H1 (cell line): ENCODE results near the gene ROR1. TPM values are rescaled to one million over a fixed set of nuclear protein-coding genes. Genes with fewer than 3 reads are reported as not detected.

Source experiments
- CTCF ChIA-PET: fragments of 300-600 bp; sonication (Branson Sonifier 250); formaldehyde crosslinking; loops from one replicate; lab custom pipeline; 2021; ENCODE audit not compliant: partially characterized antibody; lab: Charles Lee
- POLR2A ChIA-PET: fragments of 300-600 bp; sonication (Branson Sonifier 250); formaldehyde crosslinking; loops from one replicate; lab custom pipeline; 2021; ENCODE audit warnings: inconsistent platforms; ENCODE audit not compliant: partially characterized antibody; lab: Charles Lee
- DNase-seq, 2 experiments: peaks; one replicate each; pipeline versions ENCODE4 v3.0.0 to v3.0.0-alpha.2; 2010 to 2022; ENCODE audit warnings: low spot score in 2 of 2, low read depth in 1 of 2, mixed read lengths in 1 of 2
- FAIRE-seq: peaks from 2 replicates; lab custom pipeline; 2011; peaks lifted over from hg19 to GRCh38; lab: Jason Lieb, UNC
- H2AFZ ChIP-seq: 2 replicates; pipeline ENCODE4 v1.8.1; 2012; ENCODE audit warnings: low read length, inconsistent platforms
- H2AK5ac ChIP-seq: 2 replicates; pipeline ENCODE4 v1.6.1; 2013; ENCODE audit warnings: low read depth, low read length
- H2BK120ac ChIP-seq: replicated peaks from 2 replicates; pipeline ENCODE3; 2013; ENCODE audit warnings: low read depth, low read length, inconsistent platforms
- H2BK12ac ChIP-seq: 2 replicates; pipeline ENCODE4 v1.6.1; 2013; ENCODE audit warnings: low read depth, low read length
- H2BK15ac ChIP-seq: 2 replicates; pipeline ENCODE4 v1.6.1; 2013; ENCODE audit warnings: low read length
- H2BK20ac ChIP-seq: 2 replicates; pipeline ENCODE4 v1.6.1; 2013; ENCODE audit warnings: low read length
- H2BK5ac ChIP-seq: 2 replicates; pipeline ENCODE4 v1.6.1; 2013; ENCODE audit warnings: low read depth, low read length
- H3K14ac ChIP-seq: 2 replicates; pipeline ENCODE4 v1.6.1; 2013; ENCODE audit warnings: inconsistent platforms; ENCODE audit not compliant: insufficient read length
- H3K18ac ChIP-seq: 2 replicates; pipeline ENCODE4 v1.6.1; 2013; ENCODE audit warnings: low read length; ENCODE audit errors: extremely low read depth
- H3K23ac ChIP-seq: 2 replicates; pipeline ENCODE4 v1.6.1; 2013; ENCODE audit warnings: inconsistent platforms; ENCODE audit not compliant: insufficient read length
- H3K23me2 ChIP-seq: 2 replicates; pipeline ENCODE4 v1.6.1; 2013; ENCODE audit warnings: low read depth, low read length
- H3K27ac ChIP-seq: 2 replicates; pipeline ENCODE4 v1.6.1; 2011; ENCODE audit warnings: low read depth, low read length, inconsistent platforms
- H3K27me3 ChIP-seq, 4 experiments: replicated peaks in 1 of 4; 1 replicate in 1 of 4; 2 replicates in 3 of 4; pipeline versions ENCODE4 v1.6.1 to v1.8.1; 2011 to 2013; ENCODE audit warnings: low read length in 3 of 4, mild to moderate bottlenecking in 3 of 4, inconsistent platforms in 2 of 4, mixed read lengths in 2 of 4, moderate library complexity in 1 of 4; ENCODE audit not compliant: control insufficient read depth in 3 of 4, insufficient read depth in 3 of 4; ENCODE audit errors: extremely low read depth in 1 of 4
- H3K36me3 ChIP-seq, 4 experiments: 2 replicates each; pipeline versions ENCODE4 v1.6.1 to v1.8.1; 2011 to 2013; ENCODE audit warnings: mild to moderate bottlenecking in 4 of 4, low read length in 3 of 4, moderate library complexity in 2 of 4, control low read depth in 1 of 4, inconsistent platforms in 1 of 4; ENCODE audit not compliant: insufficient read depth in 4 of 4, control insufficient read depth in 2 of 4
- H3K4ac ChIP-seq: replicated peaks from 2 replicates; pipeline ENCODE3; 2013; ENCODE audit warnings: low read length, low read depth, mixed read lengths, inconsistent platforms; ENCODE audit not compliant: insufficient read length
- H3K4me1 ChIP-seq, 4 experiments: replicated peaks in 1 of 4; 1 replicate in 1 of 4; 2 replicates in 3 of 4; pipeline versions ENCODE4 v1.6.1 to v1.8.1; 2011 to 2013; ENCODE audit warnings: low read length in 3 of 4, inconsistent platforms in 2 of 4, mixed read lengths in 1 of 4; ENCODE audit not compliant: insufficient read depth in 4 of 4, control insufficient read depth in 3 of 4
- H3K4me2 ChIP-seq, 2 experiments: 2 replicates each; pipeline versions ENCODE4 v1.6.1 to v1.8.1; 2011 to 2013; ENCODE audit warnings: low read depth in 2 of 2, low read length in 2 of 2, control low read depth in 1 of 2, inconsistent platforms in 1 of 2, mild to moderate bottlenecking in 1 of 2; ENCODE audit not compliant: insufficient read depth in 1 of 2
- H3K4me3 ChIP-seq, 4 experiments: fragments of 200-600, 300-600 bp in 1 of 4; sonication (generic), shearing (Covaris generic), sonication (Bioruptor Twin) in 1 of 4; 2 replicates each; pipeline versions ENCODE4 v1.5.1 to v1.8.1; 2011 to 2016; ENCODE audit warnings: low read length in 4 of 4, low read depth in 3 of 4, control low read depth in 2 of 4, inconsistent platforms in 2 of 4, mild to moderate bottlenecking in 2 of 4, mixed read lengths in 1 of 4, moderate library complexity in 1 of 4; ENCODE audit not compliant: insufficient read depth in 2 of 4; ENCODE audit errors: extremely low read depth in 1 of 4
- H3K56ac ChIP-seq: replicated peaks from 2 replicates; pipeline ENCODE3; 2013; ENCODE audit warnings: low read depth, mild to moderate bottlenecking, mixed read lengths, low read length, inconsistent platforms; ENCODE audit not compliant: insufficient read length
- H3K79me1 ChIP-seq: 2 replicates; pipeline ENCODE4 v1.6.1; 2013; ENCODE audit warnings: low read depth, low read length, control low read depth
- H3K79me2 ChIP-seq, 2 experiments: 2 replicates each; pipeline versions ENCODE4 v1.6.1 to v1.8.1; 2012 to 2013; ENCODE audit warnings: low read length in 2 of 2, mild to moderate bottlenecking in 2 of 2, inconsistent platforms in 1 of 2; ENCODE audit not compliant: insufficient read depth in 2 of 2, control insufficient read depth in 1 of 2
- H3K9ac ChIP-seq, 4 experiments: replicated peaks in 1 of 4; 1 replicate in 1 of 4; 2 replicates in 3 of 4; pipeline versions ENCODE4 v1.6.1 to v1.8.1; 2011 to 2013; ENCODE audit warnings: low read depth in 3 of 4, low read length in 3 of 4, control low read depth in 2 of 4, mild to moderate bottlenecking in 2 of 4, moderate library complexity in 2 of 4, inconsistent platforms in 1 of 4; ENCODE audit errors: extremely low read depth in 1 of 4
- H3K9me3 ChIP-seq, 2 experiments: 2 replicates each; pipeline versions ENCODE4 v1.6.1 to v1.8.1; 2012 to 2013; ENCODE audit warnings: mild to moderate bottlenecking in 2 of 2, moderate library complexity in 2 of 2, control low read depth in 1 of 2, inconsistent platforms in 1 of 2, low read depth in 1 of 2, low read length in 1 of 2, mixed read lengths in 1 of 2; ENCODE audit not compliant: insufficient read depth in 2 of 2
- H4K20me1 ChIP-seq, 2 experiments: replicated peaks in 1 of 2; 2 replicates each; pipeline versions ENCODE3 to v1.8.1; 2011 to 2013; ENCODE audit warnings: inconsistent platforms in 2 of 2, low read length in 2 of 2, mild to moderate bottlenecking in 1 of 2; ENCODE audit not compliant: insufficient read depth in 2 of 2, control insufficient read depth in 1 of 2
- H4K5ac ChIP-seq: 2 replicates; pipeline ENCODE4 v1.6.1; 2013; ENCODE audit warnings: low read length, low read depth, mixed read lengths, inconsistent platforms; ENCODE audit not compliant: insufficient read length
- H4K8ac ChIP-seq: 2 replicates; pipeline ENCODE4 v1.8.0; 2013; ENCODE audit warnings: mild to moderate bottlenecking, moderate library complexity, low read length, inconsistent platforms; ENCODE audit not compliant: insufficient read depth; ENCODE audit errors: extremely low read depth
- H4K91ac ChIP-seq: replicated peaks from 2 replicates; pipeline ENCODE3; 2013; ENCODE audit warnings: low read length, mixed read lengths, inconsistent platforms; ENCODE audit not compliant: insufficient read length
- ATF3 ChIP-seq: IDR thresholded peaks from 2 replicates; pipeline ENCODE4 v1.6.1; 2011; ENCODE audit warnings: low read depth, mild to moderate bottlenecking, low read length; ENCODE audit not compliant: insufficient read depth
- BCL11A ChIP-seq, 2 experiments: IDR thresholded peaks; one replicate each; pipeline ENCODE4 v1.6.1; 2011; ENCODE audit warnings: low read depth in 2 of 2, low read length in 2 of 2, mild to moderate bottlenecking in 2 of 2
- CHD1 ChIP-seq: IDR thresholded peaks from 2 replicates; pipeline ENCODE4 v1.6.1; 2012; ENCODE audit warnings: low read depth, low read length, improper control_type of control experiment
- CTCF ChIP-seq, 3 experiments: IDR thresholded peaks; 1 replicate in 2 of 3; 2 replicates in 1 of 3; pipeline versions ENCODE4 v1.5.1 to v1.6.1; 2011; ENCODE audit warnings: low read length in 3 of 3, mild to moderate bottlenecking in 3 of 3, inconsistent platforms in 2 of 3, low read depth in 1 of 3, moderate library complexity in 1 of 3; ENCODE audit not compliant: insufficient read depth in 1 of 3; ENCODE audit errors: control extremely low read depth in 1 of 3
- EZH2 ChIP-seq: fragments of 200-600 bp; sonication (generic); IDR thresholded peaks from 2 replicates; pipeline ENCODE4 v1.7.1; 2012; ENCODE audit warnings: low read depth, mild to moderate bottlenecking, moderate library complexity, low read length, inconsistent platforms; ENCODE audit not compliant: severe bottlenecking
- NANOG ChIP-seq: IDR thresholded peaks from 2 replicates; pipeline ENCODE4 v1.6.1; 2011; ENCODE audit warnings: low read length, low read depth, mild to moderate bottlenecking, inconsistent platforms; ENCODE audit not compliant: insufficient read depth, poor library complexity, severe bottlenecking
- POU5F1 ChIP-seq: IDR thresholded peaks from 2 replicates; pipeline ENCODE4 v1.6.1; 2011; ENCODE audit warnings: low read depth, mild to moderate bottlenecking, low read length, moderate library complexity
- RFX5 ChIP-seq: IDR thresholded peaks from 2 replicates; pipeline ENCODE4 v1.6.1; 2011; ENCODE audit warnings: low read depth, low read length, improper control_type of control experiment, borderline replicate concordance
- SIRT6 ChIP-seq: IDR thresholded peaks from one replicate; pipeline ENCODE4 v1.7.1; 2012; ENCODE audit warnings: low read length, inconsistent platforms
- TEAD4 ChIP-seq: IDR thresholded peaks from 2 replicates; pipeline ENCODE4 v1.6.1; 2012; ENCODE audit warnings: low read depth, low read length, inconsistent platforms, mixed read lengths
- YY1 ChIP-seq: IDR thresholded peaks from 2 replicates; pipeline ENCODE4 v1.6.1; 2011; ENCODE audit warnings: low read depth, mild to moderate bottlenecking, low read length
- WGBS, 2 experiments: shearing (Covaris generic) in 1 of 2; methylation state at CpG; one replicate each; pipeline versions ENCODE4 v1.1.6 to v1.1.7; 2013 to 2015; ENCODE audit warnings: low lambda C conversion rate in 2 of 2, mixed read lengths in 2 of 2, inconsistent platforms in 1 of 2, low coverage in 1 of 2, missing lambda C conversion rate in 1 of 2; ENCODE audit not compliant: insufficient replicate concordance in 2 of 2, insufficient coverage in 1 of 2, insufficient read length in 1 of 2; ENCODE audit errors: extremely low coverage in 1 of 2, missing lambda C conversion rate in 1 of 2; 5-methylcytosine and 5-hydroxymethylcytosine counted together
- polyA plus RNA-seq, 7 experiments: library from polyadenylated mRNA; depleted of rRNA in 3 of 7; stranded (reverse) in 5 of 7; unstranded in 2 of 7; fragments of >200 nt in 5 of 7; fragments of 200-250 nt in 2 of 7; gene quantifications; 1 replicate in 5 of 7; 2 replicates in 1 of 7; 4 replicates in 1 of 7; pipeline versions ENCODE4 v1.2.1 to v1.2.3, GENCODE V29; 2011 to 2013; ENCODE audit warnings: missing spikeins in 2 of 7, mixed read lengths in 2 of 7
- total RNA-seq: library from RNA; stranded (reverse); fragmentation: NEBNext Ultra II Directional; extraction: Animal tissue kit (Norgen Biotek cat#: 25700); gene quantifications from 2 replicates; pipeline ENCODE4 v1.2.1, GENCODE V29; 2021

Gene ROR1
- total and polyA plus RNA-seq, 2 of the 8 experiments (the other 6 are each of a cell fraction or from before 2014, with no cell fraction given): 33.6 to 73.6 TPM

GRCh38 chr1:64097859-64098258, 324.0 kb downstream of the ROR1 start:
- 68% methylated on average over 4 of the region's 4 CpGs; no CpG with 5 or more reads in 1 of the 2 experiments for WGBS, 2 experiments
- TF ChIP-seq YY1 (no peak), CTCF (IDR thresholded peaks at IDR 0.05; ENCODE audit: control extremely low read depth in 1 of 3, insufficient read depth in 1 of 3, low read depth in 1 of 3, low read length in 3 of 3) (no peak), NANOG (no peak), EZH2 (no peak), RFX5 (no peak), SIRT6 (no peak), POU5F1 (no peak), ATF3 (no peak), BCL11A (IDR thresholded peaks at IDR 0.05; ENCODE audit: low read depth in 2 of 2, low read length in 2 of 2) (no peak), CHD1 (no peak), TEAD4 (no peak)

More at GRCh38 chr1:64097859-64098258, 324.0 kb downstream of the ROR1 start:
- ChIA-PET CTCF (no interaction called here), POLR2A (no interaction called here)
- Histone ChIP-seq H3K4me2 (no peak overlapping the region), H3K23me2 (no peaks in the 10 kb centered on the region), H3K56ac (no peak overlapping the region), H4K20me1 (peaks cover 0 to 2% of the 10 kb centered on the region in 2 experiments), H3K4ac (no peak overlapping the region), H3K36me3 (no peaks in the 10 kb centered on the region), H2BK15ac (no peak overlapping the region), H4K5ac (no peak overlapping the region), H3K4me1 (peaks cover 0 to 6% (median 3%) of the 10 kb centered on the region in 4 experiments; a peak in 1 of 7 replicates), H2BK20ac (no peak overlapping the region), H3K27me3 (no peaks in the 10 kb centered on the region), H3K9ac (no peak overlapping the region), H2BK120ac (no peak overlapping the region), H2BK12ac (no peak overlapping the region), H2AFZ (no peak overlapping the region), H3K9me3 (no peaks in the 10 kb centered on the region), H2AK5ac (no peak overlapping the region), H3K14ac (no peak overlapping the region), H2BK5ac (no peak overlapping the region), H3K79me1 (no peaks in the 10 kb centered on the region), H3K23ac (no peak overlapping the region), H3K27ac (no peak overlapping the region), H3K18ac (no peak overlapping the region), H3K4me3 (no peak overlapping the region), H4K91ac (no peak overlapping the region), H4K8ac (no peak overlapping the region), H3K79me2 (0 out of 4 replicates have a peak, but pooled peaks cover 0 to 6% of the 10 kb centered on the region in 2 experiments)
- DNase-seq (no peak), FAIRE-seq (no peak)
